ENCODE measurements around the gene CCL13.
"Not testable (repeated sequence)": the region's sequence is repeated elsewhere in the genome, so short reads cannot be mapped to it uniquely, and the experiment has no call there.

The CCL13 gene

GRCh38 chr17:34356194-34356593 lies at the start of gene CCL13:
TSS of gene CCL13 (plus strand) at chr17:34356480. CDS start at chr17:34356527, 47 bp downstream.
- DNase-seq = no peak

GRCh38 chr17:34307110-34307509 lies 49.2 kb upstream of the CCL13 start:
- no peak for DNase-seq

GRCh38 chr17:34308371-34308770 lies 47.9 kb upstream of the CCL13 start:
- DNase-seq = no peak

GRCh38 chr17:34311291-34311690 lies 45.0 kb upstream of the CCL13 start:
- no peak for DNase-seq

- no peak for DNase-seq
Observed at GRCh38 chr17:34312080-34312479, 44.2 kb upstream of the CCL13 start.

GRCh38 chr17:34313164-34313563 lies 43.1 kb upstream of the CCL13 start:
- no peak for DNase-seq

- no peak for DNase-seq
Observed at GRCh38 chr17:34314279-34314678, 42.0 kb upstream of the CCL13 start.

GRCh38 chr17:34318474-34318873 lies 37.8 kb upstream of the CCL13 start:
- DNase-seq = no peak

GRCh38 chr17:34319039-34319483 lies 37.2 kb upstream of the CCL13 start, which contains the start of gene CCL8:
TSS of gene CCL8 (plus strand) at chr17:34319435. CDS start at chr17:34319502, 67 bp downstream.
- no peak for DNase-seq

- DNase-seq = no peak
Observed at GRCh38 chr17:34321964-34322363, 34.3 kb upstream of the CCL13 start.

GRCh38 chr17:34327580-34327979 lies 28.7 kb upstream of the CCL13 start:
- DNase-seq = not testable (repeated sequence)

- no peak for DNase-seq
Observed at GRCh38 chr17:34337701-34338100, 18.6 kb upstream of the CCL13 start.

- no peak for DNase-seq
Observed at GRCh38 chr17:34339138-34339770, 17.0 kb upstream of the CCL13 start.

- DNase-seq = no peak
Observed at GRCh38 chr17:34341916-34342315, 14.4 kb upstream of the CCL13 start.

GRCh38 chr17:34347063-34347462 lies 9.2 kb upstream of the CCL13 start:
- DNase-seq = no peak

GRCh38 chr17:34349751-34350150 lies 6.5 kb upstream of the CCL13 start:
- DNase-seq = no peak

- no peak for DNase-seq
Observed at GRCh38 chr17:34351096-34351495, 5.2 kb upstream of the CCL13 start.

GRCh38 chr17:34352191-34352590 lies 4.1 kb upstream of the CCL13 start:
- no peak for DNase-seq

- no peak for DNase-seq
Observed at GRCh38 chr17:34354637-34355036, 1.6 kb upstream of the CCL13 start.

- no peak for DNase-seq
Observed at GRCh38 chr17:34357398-34357797, 1.1 kb downstream of the CCL13 start.

- no peak for DNase-seq
Observed at GRCh38 chr17:34358631-34359030, 2.4 kb downstream of the CCL13 start.

GRCh38 chr17:34360601-34361270 lies 4.5 kb downstream of the CCL13 start:
- DNase-seq = no peak

GRCh38 chr17:34361478-34362061 lies 5.3 kb downstream of the CCL13 start:
- peak; percentile 58 to 80 for DNase-seq

- DNase-seq = no peak
Observed at GRCh38 chr17:34363183-34363661, 6.9 kb downstream of the CCL13 start, which contains the start of gene CCL1. TSS of gene CCL1 (minus strand) at chr17:34363233. CDS start at chr17:34363161, 72 bp downstream.
